Measurements from ENCODE around the gene NID2. TPM values are rescaled to one million over a fixed set of nuclear protein-coding genes. Genes with fewer than 3 reads are reported as not detected.

The NID2 gene
- total RNA-seq, 1 experiment from 2014 or later: 6.6 TPM

DNA sequence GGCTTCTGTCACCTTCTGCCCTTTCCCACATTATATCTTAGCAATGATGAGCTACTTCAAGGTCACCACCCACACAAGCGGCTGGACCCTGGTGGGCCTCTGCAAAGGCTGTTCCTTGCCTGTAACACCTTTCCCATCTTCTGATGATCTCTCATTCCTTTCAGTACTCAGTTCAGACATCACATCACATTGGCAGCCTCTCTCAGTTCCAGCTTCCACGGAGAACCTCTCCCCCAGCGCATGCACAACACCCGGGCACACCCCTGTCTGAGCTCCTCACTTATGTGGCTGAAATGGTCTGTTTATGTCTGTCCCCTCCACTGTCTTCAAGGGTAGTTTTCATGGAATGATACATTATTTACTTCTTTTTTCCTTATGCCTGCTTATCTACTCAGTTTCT is 6.5 kb upstream of the NID2 start:
- Histone ChIP-seq H3K56ac (ENCODE audit: insufficient read length, low read depth, low read length) (no peak overlapping the region), H4K20me1 (ENCODE audit: control insufficient read depth, insufficient read depth, insufficient read length) (no peaks in the 10 kb centered on the region), H2BK120ac (ENCODE audit: low read depth, low read length, poor library complexity, severe bottlenecking) (no peak overlapping the region), H3K9ac (ENCODE audit: extremely low read depth, insufficient read length, low read length) (no peak overlapping the region), H2BK20ac (ENCODE audit: low read depth, low read length, poor library complexity, severe bottlenecking) (no peak overlapping the region), H3T11ph (ENCODE audit: low read length) (no peak overlapping the region), H2BK15ac (ENCODE audit: low read depth, low read length) (no peak overlapping the region), H3K18ac (ENCODE audit: insufficient read length, low read depth, low read length) (no peak overlapping the region), H3K23ac (ENCODE audit: insufficient read length, low read depth, low read length) (no peak overlapping the region), H3K27ac (ENCODE audit: insufficient read length, low read depth, low read length) (no peak overlapping the region), H4K5ac (ENCODE audit: insufficient read length, low read depth, low read length) (no peak overlapping the region), H3K9me3 (ENCODE audit: control insufficient read depth, low read depth, low read length) (no peaks in the 10 kb centered on the region), H3K4me2 (ENCODE audit: insufficient read depth, insufficient read length, low read length) (no peak overlapping the region), H3K14ac (ENCODE audit: insufficient read depth, low read length) (no peak overlapping the region), H4K8ac (replicated peaks; ENCODE audit: insufficient read length, low read depth, low read length) (no peak overlapping the region), H4K91ac (ENCODE audit: insufficient read length, low read depth, low read length) (no peak overlapping the region), H3K27me3 (ENCODE audit: insufficient read depth, low read length) (peaks cover 5% of the 10 kb centered on the region; the same call in 1 of the 2 replicates), H3K79me2 (ENCODE audit: insufficient read depth, low read length) (no peaks in the 10 kb centered on the region), H3K4ac (ENCODE audit: low read depth, low read length) (no peak overlapping the region), H2BK5ac (ENCODE audit: insufficient read length, low read length) (no peak overlapping the region), H3K4me1 (ENCODE audit: insufficient read depth, low read length) (no peaks in the 10 kb centered on the region), H2AFZ (ENCODE audit: low read length) (no peak overlapping the region), H2AK5ac (ENCODE audit: insufficient read length, low read length) (no peak overlapping the region), H3K23me2 (ENCODE audit: insufficient read length, low read depth, low read length, poor library complexity, severe bottlenecking) (no peaks in the 10 kb centered on the region), H2BK12ac (ENCODE audit: insufficient read length, low read depth, low read length) (no peak overlapping the region), H3K79me1 (ENCODE audit: insufficient read depth, low read depth, low read length, poor library complexity, severe bottlenecking) (no peaks in the 10 kb centered on the region)
- no peak overlapping the region for H3K27ac Mint-ChIP-seq
- H3K27me3 Mint-ChIP-seq (ENCODE audit: low read depth): peaks cover 25% of the 10 kb centered on the region
- no peak overlapping the region for H3K4me3 Mint-ChIP-seq
- H3K36me3 Mint-ChIP-seq (ENCODE audit: insufficient read depth in 1 of 3, low read depth in 3 of 3): no peaks in the 10 kb centered on the region
- WGBS (ENCODE audit: extremely low coverage, insufficient read length, low lambda C conversion rate): no CpG with 5 or more reads among the region's 4 CpGs
- H3K9me3 Mint-ChIP-seq: no peaks in the 10 kb centered on the region
- peaks cover 7 to 15% of the 10 kb centered on the region in 2 experiments for H3K4me1 Mint-ChIP-seq
- no peak for TF ChIP-seq CTCF (conservative IDR thresholded peaks at IDR 0.05)
- DNase-seq: no peak

Measured in H9 (cell line).